ENCODE data around the gene GGA1. TPM values are rescaled to one million over a fixed set of nuclear protein-coding genes. Genes with fewer than 3 reads are reported as not detected.
"Not testable (repeated sequence)": the region's sequence is repeated elsewhere in the genome, so short reads cannot be mapped to it uniquely, and the experiment has no call there.

The GGA1 gene
- total RNA-seq, 1 donor from 2014 or later = 88.6 TPM

DNA sequence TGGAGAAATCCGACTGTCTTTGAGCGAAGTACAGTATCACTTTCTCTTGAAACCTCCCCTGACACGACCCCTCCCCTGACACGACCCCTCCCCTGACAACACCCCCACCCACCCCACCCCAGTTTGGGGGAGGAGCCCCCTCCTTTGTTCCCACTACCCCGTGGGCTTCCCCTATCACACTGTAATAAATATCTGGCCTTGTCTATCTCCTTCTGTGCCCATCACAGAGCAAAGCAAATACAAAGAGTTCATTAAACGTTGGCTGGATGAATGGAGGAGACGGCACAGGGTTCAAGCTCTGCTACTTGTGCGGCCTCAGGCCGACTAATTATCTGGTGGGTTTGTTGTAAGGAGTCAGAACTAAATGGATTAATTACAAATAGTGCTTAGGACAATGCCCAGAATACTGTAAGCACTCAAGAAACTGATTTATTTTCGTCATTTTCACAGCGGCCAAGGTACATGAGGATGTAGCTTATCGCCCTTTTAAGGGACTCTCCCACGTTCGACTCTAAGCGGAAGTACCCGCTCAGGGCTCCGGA lies 628 bp upstream of the GGA1 start:
- H3K9me3 Mint-ChIP-seq = no peaks in the 10 kb centered on the region
- no peaks in the 10 kb centered on the region for H3K36me3 Mint-ChIP-seq (ENCODE audit: low read depth)
- TF ChIP-seq, protein P1, sequence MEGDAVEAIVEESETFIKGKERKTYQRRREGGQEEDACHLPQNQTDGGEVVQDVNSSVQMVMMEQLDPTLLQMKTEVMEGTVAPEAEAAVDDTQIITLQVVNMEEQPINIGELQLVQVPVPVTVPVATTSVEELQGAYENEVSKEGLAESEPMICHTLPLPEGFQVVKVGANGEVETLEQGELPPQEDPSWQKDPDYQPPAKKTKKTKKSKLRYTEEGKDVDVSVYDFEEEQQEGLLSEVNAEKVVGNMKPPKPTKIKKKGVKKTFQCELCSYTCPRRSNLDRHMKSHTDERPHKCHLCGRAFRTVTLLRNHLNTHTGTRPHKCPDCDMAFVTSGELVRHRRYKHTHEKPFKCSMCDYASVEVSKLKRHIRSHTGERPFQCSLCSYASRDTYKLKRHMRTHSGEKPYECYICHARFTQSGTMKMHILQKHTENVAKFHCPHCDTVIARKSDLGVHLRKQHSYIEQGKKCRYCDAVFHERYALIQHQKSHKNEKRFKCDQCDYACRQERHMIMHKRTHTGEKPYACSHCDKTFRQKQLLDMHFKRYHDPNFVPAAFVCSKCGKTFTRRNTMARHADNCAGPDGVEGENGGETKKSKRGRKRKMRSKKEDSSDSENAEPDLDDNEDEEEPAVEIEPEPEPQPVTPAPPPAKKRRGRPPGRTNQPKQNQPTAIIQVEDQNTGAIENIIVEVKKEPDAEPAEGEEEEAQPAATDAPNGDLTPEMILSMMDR (conservative IDR thresholded peaks at IDR 0.05) = no peak
- peak overlapping the region; percentile 98 for H3K27ac Mint-ChIP-seq (ENCODE audit: unreplicated experiment)
- peaks cover 35% of the 10 kb centered on the region for H3K4me1 Mint-ChIP-seq
- H3K27me3 Mint-ChIP-seq (ENCODE audit: low read depth) = peaks cover 25% of the 10 kb centered on the region
- peak; percentile 21 for DNase-seq (ENCODE audit: low read depth, low spot score)
- peak overlapping the region; percentile 96 for H3K4me3 Mint-ChIP-seq

DNA sequence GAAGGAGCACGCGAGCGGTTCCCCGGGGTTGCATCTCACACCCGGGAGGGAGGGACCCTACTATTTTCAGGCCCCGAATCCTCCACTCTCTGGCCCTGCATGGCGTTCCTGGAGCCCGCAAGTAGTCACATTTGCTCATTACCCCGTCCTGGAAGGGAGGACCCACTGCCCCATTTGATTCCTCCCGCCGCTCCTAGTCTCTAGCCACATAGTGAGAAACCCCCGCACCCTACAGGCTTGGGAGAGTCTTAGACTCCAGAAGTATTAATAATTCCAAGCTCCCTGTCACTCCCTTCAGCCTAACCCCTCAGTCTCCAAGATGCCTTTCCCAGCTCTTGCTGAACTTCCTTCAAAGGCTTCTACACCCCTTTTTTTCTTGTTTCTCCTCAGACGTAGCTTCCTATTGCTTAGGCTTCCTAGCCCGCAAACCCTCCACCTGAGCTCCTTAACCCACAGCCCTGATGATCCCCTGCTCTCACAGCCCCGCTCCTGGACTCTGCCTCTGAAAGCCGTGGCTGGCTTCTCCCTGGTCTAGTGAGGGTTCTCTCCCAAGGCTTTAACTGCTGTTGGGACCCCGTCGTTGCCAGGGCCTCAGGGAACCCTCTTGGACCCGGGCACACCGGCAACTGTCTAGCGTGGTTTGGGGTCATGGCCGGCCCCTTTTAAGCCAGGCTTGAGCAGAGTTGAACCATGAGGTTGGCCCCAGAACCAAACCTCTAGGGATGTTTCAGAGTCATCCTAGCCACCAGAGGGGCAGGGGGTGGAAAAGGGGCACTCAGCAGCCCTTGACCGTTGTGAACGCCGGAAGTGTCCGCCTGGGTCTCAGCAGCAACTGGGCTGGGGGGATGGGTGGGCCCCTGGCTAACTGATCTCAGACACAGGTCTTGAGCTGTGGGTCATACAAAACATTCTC lies 862 bp downstream of the GGA1 start:
- Mint-ChIP-seq H3K27ac (ENCODE audit: unreplicated experiment) (peak overlapping the region; percentile 92), H3K4me3 (peak overlapping the region; percentile 96), H3K9me3 (no peaks in the 10 kb centered on the region), H3K4me1 (peaks cover 35% of the 10 kb centered on the region), H3K27me3 (ENCODE audit: low read depth) (peaks cover 19% of the 10 kb centered on the region), H3K36me3 (ENCODE audit: low read depth) (no peaks in the 10 kb centered on the region)
- TF ChIP-seq, protein P1 (conservative IDR thresholded peaks at IDR 0.05) = no peak
- no peak for DNase-seq (ENCODE audit: low read depth, low spot score)

DNA sequence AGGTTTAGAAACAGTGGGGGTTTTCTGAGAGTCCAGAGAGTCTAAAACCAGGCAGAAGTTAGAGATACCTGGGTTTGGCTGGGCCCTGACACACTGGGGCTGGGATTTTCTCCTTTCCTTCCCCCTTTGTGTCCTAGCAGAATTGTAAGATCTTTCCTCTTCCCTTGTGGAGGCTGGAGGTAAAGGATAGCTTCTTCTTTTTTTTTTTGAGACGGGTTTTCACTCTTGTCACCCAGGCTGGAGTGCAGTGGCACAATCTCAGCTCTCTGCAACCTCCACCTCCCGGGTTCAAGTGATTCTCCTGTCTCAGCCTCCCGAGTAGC lies 1.5 kb downstream of the GGA1 start:
- peaks cover 35% of the 10 kb centered on the region for H3K4me1 Mint-ChIP-seq

DNA sequence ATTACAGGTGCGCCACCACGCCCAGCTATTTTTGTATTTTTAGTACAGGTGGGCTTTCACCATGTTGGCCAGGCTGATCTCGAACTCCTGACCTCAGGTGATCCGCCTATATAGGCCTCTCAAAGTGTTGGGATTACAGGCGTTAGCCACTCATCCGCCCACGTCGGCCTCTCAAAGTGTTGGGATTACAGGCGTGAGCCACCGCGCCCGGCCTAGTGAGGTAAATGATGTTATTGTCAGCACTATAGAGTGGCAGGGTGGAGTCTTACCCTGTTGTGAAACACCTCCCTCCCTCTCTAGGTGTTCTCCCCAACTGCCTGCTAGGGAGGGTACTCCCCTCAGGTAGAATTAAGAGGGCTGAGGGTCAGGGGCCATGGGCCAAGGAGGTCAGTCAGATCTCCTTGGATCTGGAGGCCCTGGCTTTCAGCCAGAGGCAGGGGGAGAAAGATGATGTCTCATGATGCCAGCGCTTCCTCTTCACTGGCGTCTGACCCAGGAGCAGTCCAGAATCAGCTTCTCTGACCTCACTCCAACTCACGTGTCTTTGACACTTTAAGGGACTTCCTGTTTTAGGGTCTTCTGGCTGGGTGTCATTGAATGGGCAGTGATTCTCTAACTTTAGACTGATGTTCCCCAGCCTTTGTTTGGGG lies 2.0 kb downstream of the GGA1 start:
- no peak for DNase-seq (ENCODE audit: low read depth, low spot score)
- peaks cover 4% of the 10 kb centered on the region for H3K36me3 Mint-ChIP-seq (ENCODE audit: low read depth)
- peaks cover 35% of the 10 kb centered on the region for H3K4me1 Mint-ChIP-seq
- TF ChIP-seq, protein P1 (conservative IDR thresholded peaks at IDR 0.05) = no peak
- H3K9me3 Mint-ChIP-seq = no peaks in the 10 kb centered on the region
- no peak overlapping the region for H3K27ac Mint-ChIP-seq (ENCODE audit: unreplicated experiment)
- peak overlapping the region; percentile 96 for H3K4me3 Mint-ChIP-seq
- peaks cover 10% of the 10 kb centered on the region for H3K27me3 Mint-ChIP-seq (ENCODE audit: low read depth)

More for the DNA sequence above, 1.5 kb downstream of the GGA1 start:
- H3K27ac Mint-ChIP-seq (ENCODE audit: unreplicated experiment) = peak overlapping the region; percentile 92
- not testable (repeated sequence) for H3K36me3 Mint-ChIP-seq (ENCODE audit: low read depth); H3K9me3 Mint-ChIP-seq; DNase-seq (ENCODE audit: low read depth, low spot score)
- H3K27me3 Mint-ChIP-seq (ENCODE audit: low read depth) = peaks cover 15% of the 10 kb centered on the region
- peak overlapping the region; percentile 96 for H3K4me3 Mint-ChIP-seq

DNA sequence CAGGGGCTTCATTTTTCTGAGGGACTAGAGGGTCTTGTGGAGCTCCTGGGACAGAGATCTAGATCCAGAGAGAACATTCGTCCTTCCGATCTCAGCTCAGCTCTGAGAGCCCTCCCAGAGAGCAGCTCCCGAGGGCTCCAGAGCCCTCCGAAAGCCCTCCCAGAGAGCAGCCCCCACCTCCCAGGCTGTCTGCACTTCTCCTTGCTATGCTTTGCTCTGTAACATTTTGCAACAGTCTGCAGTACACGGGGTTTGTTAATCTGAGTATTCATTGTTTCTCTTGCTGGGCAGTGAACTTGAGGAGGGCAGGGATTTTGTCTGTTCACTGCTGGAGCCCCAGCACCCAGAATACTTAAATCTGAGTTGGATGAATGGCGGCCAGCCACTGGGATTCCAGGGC lies 2.6 kb downstream of the GGA1 start:
- DNase-seq (ENCODE audit: low read depth, low spot score) = no peak
- no peaks in the 10 kb centered on the region for H3K9me3 Mint-ChIP-seq
- H3K36me3 Mint-ChIP-seq (ENCODE audit: low read depth) = peaks cover 5% of the 10 kb centered on the region
- H3K27ac Mint-ChIP-seq (ENCODE audit: unreplicated experiment) = no peak overlapping the region
- peak overlapping the region; percentile 96 for H3K4me3 Mint-ChIP-seq
- peaks cover 35% of the 10 kb centered on the region for H3K4me1 Mint-ChIP-seq
- peaks cover 7% of the 10 kb centered on the region for H3K27me3 Mint-ChIP-seq (ENCODE audit: low read depth)
- TF ChIP-seq, protein P1 (conservative IDR thresholded peaks at IDR 0.05) = no peak

Measured in neural crest cell (in vitro differentiated cells).